ENCODE data around the gene CLEC4F.
"Not testable (repeated sequence)": the region's sequence is repeated elsewhere in the genome, so short reads cannot be mapped to it uniquely, and the experiment has no call there.

- not testable (repeated sequence) for TF ChIP-seq CTCF, POLR2A (IDR thresholded peaks at IDR 0.05)
These were observed 22.4 kb downstream of the CLEC4F start for GRCh38 chr2:70797996-70798395.

All from right lobe of liver (tissue), 4 donors.